ENCODE data around the gene PALLD.

DNA sequence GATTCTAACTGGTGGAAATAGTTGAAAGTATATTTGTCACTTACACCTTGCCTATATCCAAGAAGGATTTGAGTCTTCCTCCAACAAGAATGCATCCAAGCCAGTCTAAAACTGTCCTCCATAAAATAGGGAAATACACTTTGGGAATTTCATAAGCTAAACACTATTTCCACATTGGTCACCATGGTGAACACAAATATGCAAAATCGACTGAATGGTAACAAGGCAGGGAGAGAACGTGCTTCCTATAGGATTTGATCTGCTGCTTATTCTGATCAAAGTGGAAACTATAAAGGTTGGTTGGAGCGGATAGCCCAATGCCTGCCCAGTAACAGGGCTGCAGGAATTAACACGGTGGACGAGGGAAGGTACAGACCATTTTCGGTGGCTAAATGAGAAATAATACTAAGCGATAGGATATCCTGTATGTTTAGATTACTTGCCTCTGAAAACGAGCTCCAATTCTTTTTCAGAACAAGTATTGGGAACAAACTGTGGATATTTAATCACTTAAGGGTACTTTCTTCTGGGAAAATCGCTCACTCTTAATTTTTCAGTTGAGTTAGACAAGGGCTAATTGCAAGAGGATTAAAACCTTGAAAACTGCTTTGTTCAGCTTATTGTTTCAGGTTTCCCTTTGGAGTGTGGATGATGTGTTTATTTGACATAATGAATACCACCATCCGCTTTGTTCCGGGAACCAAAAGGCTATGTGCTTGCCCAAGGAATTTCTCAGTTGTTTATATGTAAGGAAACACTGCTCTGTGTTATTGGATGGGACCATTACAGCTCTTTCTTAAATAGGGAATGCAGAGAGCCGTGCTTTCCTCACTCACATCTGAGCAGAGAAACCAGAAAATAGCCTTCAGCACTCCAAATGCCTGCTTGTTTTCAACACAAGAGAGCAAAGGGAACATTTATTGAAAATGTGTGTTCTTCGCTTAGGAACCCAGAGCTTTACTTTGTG is 318.8 kb downstream of the PALLD start:
- no peak for TF ChIP-seq POLR2AphosphoS5 (IDR thresholded peaks at IDR 0.05; ENCODE audit: borderline replicate concordance, low read depth, low read length)
- TF ChIP-seq EZH2 (IDR thresholded peaks at IDR 0.05) = no peak
- TF ChIP-seq FOXP2 (optimal IDR thresholded peaks at IDR 0.05; ENCODE audit: control extremely low read depth, extremely low read length, insufficient read depth) = no peak

Data from SK-N-MC (cell line).